Measurements from ENCODE around the gene HOXD11.
A peak's percentile ranks its signal among the peaks of the same experiment; 100 is the strongest.

The HOXD11 gene

GRCh38 chr2:176106581-176107539, at the start of gene HOXD11:
Gene HOXD11, plus strand, starts transcription at chr2:176107280. Its CDS starts 76 bp downstream, at chr2:176107356.
- peak; percentile 38 for DNase-seq

GRCh38 chr2:176063958-176064357, 43.1 kb upstream of the HOXD11 start:
- DNase-seq, result no peak

GRCh38 chr2:176066645-176067588, 40.2 kb upstream of the HOXD11 start:
- no peak for DNase-seq

- no peak for DNase-seq
Observed at GRCh38 chr2:176067589-176068418, 39.3 kb upstream of the HOXD11 start.

- DNase-seq, result no peak
Observed at GRCh38 chr2:176068419-176068832, 38.7 kb upstream of the HOXD11 start.

GRCh38 chr2:176071330-176072291, 35.5 kb upstream of the HOXD11 start:
- no peak for DNase-seq

- DNase-seq, result no peak
Observed at GRCh38 chr2:176072292-176072669, 34.8 kb upstream of the HOXD11 start.

GRCh38 chr2:176072951-176073904, 33.9 kb upstream of the HOXD11 start:
- no peak for DNase-seq

GRCh38 chr2:176074919-176075425, 32.1 kb upstream of the HOXD11 start:
- DNase-seq, result no peak

GRCh38 chr2:176075481-176075880, 31.6 kb upstream of the HOXD11 start:
- DNase-seq, result no peak

- DNase-seq, result no peak
Observed at GRCh38 chr2:176076063-176076462, 31.0 kb upstream of the HOXD11 start.

- DNase-seq, result no peak
Observed at GRCh38 chr2:176076796-176077195, 30.3 kb upstream of the HOXD11 start.

- DNase-seq, result no peak
Observed at GRCh38 chr2:176078541-176079284, 28.4 kb upstream of the HOXD11 start.

- DNase-seq, result no peak
Observed at GRCh38 chr2:176079285-176079830, 27.7 kb upstream of the HOXD11 start.

GRCh38 chr2:176079831-176080539, 27.1 kb upstream of the HOXD11 start:
- DNase-seq, result no peak

- DNase-seq, result no peak
Observed at GRCh38 chr2:176080540-176081375, 26.3 kb upstream of the HOXD11 start.

GRCh38 chr2:176081376-176081836, 25.7 kb upstream of the HOXD11 start:
- DNase-seq, result no peak

Data from NCI-H1436 treated with DMSO at 0.1 percent for 48 hours (cell line).